ENCODE measurements around the gene MPPE1.

The MPPE1 gene

DNA sequence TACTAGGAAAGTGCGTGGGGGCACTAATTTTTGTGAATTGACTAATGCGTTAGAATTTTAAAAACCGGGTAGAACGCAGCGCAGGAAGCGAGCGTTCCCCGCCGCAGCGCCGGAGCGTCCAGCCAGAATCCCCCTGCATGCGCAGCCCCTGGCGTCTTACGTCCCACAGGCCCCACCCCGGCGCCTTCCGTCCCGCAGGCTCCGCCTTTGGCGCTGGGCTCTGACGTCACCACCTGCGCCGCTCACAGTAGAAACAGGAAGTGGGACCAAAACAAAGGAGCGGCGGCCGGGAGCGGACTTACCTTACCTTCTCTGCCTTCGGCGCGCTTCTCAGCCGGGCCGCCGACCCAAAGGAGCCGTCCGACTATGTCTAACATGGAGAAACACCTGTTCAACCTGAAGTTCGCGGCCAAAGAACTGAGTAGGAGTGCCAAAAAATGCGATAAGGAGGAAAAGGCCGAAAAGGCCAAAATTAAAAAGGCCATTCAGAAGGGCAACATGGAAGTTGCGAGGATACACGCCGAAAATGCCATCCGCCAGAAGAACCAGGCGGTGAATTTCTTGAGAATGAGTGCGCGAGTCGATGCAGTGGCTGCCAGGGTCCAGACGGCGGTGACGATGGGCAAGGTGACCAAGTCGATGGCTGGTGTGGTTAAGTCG lies 56.8 kb downstream of the MPPE1 start, which contains the start of gene CHMP1B:
Gene CHMP1B (plus strand): TSS at position 268 of the 660 bp plus-strand sequence. CDS start 99 bp downstream, at position 367.
- peak; percentile 98 for DNase-seq

DNA sequence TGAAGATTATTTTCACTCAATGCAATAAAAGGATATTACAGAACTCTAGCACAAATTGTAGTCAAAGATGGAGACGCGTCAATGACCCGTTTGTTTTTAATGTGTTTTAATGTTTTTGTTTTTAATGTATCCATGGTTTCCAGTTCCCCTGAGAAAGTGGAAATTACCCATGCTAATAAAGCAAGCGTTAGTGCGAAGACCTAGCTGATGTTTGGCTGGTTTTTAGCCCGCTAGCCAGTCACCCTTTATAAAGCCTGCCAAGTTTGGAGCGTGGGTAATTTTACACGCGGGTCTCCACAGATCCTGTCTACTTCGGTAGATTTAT lies 57.3 kb downstream of the MPPE1 start:
- DNase-seq: peak; percentile 59

DNA sequence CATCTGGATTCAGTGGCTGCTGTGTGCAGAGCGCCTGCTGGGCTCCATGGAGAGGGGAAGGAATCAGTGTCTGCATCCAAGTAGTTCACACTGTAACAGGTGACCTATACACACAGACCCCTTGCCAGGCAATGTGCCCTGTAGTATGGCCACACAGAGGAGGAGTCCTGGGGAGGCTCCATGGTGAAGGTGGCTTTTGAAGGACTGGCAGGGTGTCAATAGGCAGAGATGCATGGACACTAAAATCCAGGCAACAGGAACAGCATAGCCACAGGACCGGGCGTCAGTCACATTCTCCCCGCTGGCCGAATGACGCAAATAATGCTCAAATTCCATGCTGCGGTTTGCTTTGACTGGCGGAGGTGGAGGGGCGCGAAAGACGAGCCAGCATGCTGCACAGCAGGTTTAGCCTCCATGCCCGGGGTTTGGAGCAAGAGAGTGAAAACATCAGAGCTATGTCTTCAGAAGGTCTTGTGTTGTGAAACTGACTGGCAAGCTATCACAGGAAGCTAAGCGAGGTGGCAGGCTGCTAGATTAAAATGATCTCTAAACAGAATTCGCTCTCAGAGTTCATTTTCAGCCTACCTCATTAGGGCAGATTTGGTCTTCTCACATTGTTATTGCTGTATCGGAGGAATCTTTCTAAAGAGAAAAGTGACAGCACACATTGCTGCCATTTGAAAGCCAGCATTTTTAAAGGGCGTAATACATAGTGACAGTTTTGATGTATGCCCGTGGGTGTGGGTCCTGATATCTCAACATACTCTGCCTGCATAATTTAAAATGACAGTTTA lies 58.1 kb downstream of the MPPE1 start:
- DNase-seq: peak; percentile 71

DNA sequence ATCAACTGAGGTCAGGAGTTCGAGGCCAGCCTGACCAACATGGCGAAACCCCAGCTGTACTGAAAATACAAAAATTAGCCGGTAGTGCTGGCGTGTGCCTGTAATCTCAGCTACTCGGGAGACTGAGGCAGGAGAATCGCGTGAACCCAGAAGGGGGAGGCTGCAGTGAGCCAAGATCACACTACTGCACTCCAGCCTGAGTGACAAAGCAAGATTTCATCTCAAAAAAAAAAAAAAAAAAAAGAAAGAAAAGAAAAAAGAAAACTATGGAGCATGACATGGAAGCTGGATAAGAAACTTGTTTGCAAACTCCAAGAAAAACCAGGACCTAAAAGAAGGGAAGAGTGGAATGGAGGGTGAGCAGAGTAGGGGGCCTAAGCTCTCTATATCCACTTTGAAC lies 58.8 kb downstream of the MPPE1 start:
- no peak for DNase-seq

DNA sequence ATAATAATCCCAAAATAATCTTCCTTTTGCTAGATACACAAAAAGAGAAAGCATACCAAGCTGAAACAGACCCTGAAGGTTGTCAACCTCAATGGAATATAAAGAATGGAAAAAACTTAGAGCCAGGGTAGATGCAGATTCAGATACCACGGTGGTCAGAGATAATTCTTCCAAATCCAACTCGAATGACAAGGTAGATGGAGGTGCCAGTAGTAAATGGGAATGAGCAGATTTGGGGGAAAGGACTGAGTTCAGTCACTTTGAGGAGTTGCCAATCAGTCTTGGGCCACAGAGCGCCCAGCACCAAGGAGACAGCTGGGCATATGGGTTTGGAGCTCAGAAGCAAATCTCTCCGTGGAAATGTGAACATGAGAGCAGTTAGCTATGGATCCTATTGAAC lies 60.3 kb downstream of the MPPE1 start:
- no peak for DNase-seq

DNA sequence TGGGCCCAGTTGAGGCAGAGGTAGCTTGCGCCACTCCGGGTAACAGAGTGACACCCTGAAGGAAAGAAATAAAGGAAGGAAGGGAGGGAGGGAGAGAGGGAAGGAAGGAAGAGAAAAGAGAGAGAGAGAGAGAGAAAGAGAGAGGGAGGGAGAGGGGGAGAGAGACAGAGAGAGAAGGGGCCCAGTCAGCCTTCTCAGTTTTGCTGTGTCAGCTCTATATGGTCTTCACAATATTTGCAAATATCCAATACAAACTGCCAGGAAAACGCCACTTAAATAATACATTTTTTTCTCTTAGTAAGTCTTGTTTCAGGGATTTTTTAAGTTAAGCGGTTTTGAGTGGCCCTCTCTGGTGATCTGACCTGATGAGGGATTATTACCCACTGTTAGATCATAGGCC lies 62.5 kb downstream of the MPPE1 start:
- DNase-seq: no peak

DNA sequence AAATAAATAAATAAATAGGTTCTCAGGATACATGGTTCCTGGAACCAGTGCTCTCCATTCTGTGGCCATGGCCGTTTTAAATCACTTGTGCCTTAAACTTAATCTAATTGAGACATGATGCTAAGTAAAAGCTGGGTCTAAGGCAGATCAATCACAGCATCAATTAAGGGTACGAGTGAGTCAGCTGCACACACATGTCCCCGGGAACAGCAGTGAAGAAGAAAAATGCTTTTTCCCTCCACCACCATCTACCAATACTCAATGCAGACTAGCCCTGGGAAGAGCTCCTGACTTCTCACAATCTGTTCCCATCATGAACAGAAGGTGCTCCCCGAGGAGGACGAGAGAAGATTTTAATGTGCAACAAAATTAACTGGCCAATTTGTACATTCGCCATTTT lies 63.7 kb downstream of the MPPE1 start:
- DNase-seq: no peak

DNA sequence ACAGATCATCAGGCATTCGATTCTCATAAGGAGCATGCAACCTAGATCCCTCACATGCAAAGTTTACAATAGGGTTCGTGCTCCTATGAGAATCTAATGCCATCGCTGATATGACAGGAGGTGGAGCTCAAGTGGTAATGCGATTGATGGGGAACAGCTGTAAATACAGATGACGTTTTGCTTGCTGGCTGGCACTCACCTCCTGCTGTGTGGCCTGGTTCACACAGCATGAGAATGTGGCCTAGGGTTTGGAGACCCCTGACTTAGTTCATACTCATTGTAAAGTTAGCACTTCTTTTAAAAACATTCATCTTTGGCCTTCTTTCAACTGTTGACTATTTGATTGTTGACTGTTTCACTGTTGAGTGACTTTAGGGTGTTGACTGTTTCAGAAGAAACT lies 65.6 kb downstream of the MPPE1 start:
- DNase-seq: no peak

DNA sequence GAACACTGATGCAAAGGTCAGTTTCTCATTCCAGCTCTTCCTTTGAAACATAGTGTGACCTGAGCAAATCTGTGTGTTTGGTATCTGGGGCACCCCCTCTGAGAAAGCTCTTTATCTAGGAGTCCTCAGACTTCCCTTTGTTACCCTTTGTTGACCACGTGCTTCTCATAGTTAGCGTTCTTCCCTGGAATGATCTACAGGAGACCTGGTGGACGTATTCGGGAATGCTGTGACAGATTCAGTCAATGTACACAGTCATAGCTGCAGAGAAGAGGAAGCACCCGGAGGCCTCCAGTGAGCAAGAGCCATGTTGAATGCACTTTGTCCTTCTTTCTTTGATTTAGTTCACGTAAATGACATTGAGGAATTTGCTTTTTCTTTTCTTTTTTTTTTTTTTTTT lies 67.6 kb downstream of the MPPE1 start:
- DNase-seq: no peak

DNA sequence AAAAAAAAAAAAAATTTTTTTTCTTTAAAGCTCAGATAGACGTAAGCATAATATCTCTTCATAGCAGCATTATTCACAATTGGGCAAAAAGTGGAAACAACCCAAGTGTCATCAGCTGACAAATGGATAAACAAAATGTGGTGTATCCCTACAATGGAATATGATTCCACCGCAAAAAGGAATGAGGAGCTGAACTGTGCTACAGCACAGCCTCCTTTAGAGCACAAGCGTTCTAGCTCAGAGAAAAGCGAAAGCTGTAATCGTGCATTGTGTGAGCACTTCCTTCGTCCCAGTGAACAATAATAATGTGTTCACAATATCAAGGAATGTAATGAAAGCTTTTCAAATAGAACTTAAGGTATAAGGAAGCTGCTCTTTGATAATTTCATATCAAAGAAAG lies 68.6 kb downstream of the MPPE1 start:
- DNase-seq: no peak

DNA sequence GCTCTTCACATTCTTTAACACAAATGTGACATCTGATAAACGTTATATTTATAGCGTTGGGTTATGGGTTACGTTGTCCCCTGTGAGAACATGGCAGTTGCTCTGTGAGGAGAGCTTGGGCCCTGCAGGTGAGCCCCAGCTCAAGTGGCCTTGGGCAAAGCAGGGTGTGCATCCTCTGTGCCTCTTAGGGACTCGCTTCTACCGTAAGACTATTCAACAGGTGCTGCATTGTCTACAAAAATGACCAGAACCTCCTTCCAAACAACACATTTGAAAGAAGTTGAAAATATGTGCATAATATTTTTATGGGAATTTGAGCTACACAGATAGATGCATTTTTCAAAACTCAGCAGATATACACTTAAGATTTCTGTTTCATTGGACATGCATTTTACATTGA lies 73.3 kb downstream of the MPPE1 start:
- DNase-seq: no peak

Measured in hematopoietic multipotent progenitor cell treated with erythropoietin and hydrocortisone succinate and interleukin-3 and kit ligand, for 6 days (in vitro differentiated cells).